ENCODE measurements around the gene PTPRM. TPM values are rescaled to one million over a fixed set of nuclear protein-coding genes. Genes with fewer than 3 reads are reported as not detected.

PTPRM gene
- polyA plus RNA-seq, 3 donors = 0.04 to 2.1 (median 0.66) TPM

DNA sequence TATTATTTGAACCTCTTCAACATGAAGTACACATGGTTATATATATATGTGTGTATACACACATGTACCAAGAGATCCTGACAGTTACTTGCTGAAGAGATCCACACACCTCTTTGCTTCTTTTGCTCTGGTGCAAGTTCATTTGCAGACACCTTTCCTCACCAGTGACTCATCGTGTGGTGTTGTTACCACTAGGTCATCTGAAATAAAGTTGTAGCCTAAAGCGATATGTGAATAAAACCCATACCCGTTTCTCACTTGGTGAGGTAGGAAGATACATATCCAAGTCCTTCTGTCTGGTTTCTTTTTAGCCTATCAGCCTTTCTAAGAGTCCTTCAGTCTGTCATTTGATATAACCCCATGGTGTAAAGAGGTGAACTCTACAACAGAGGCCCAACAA lies 662.7 kb downstream of the PTPRM start:
- Mint-ChIP-seq H3K4me1 (no peaks in the 10 kb centered on the region), H3K27me3 (ENCODE audit: low read depth in 3 of 3) (peaks cover 0 to 2% (median 2%) of the 10 kb centered on the region in 3 donors), H3K27ac (no peak overlapping the region), H3K36me3 (no peaks in the 10 kb centered on the region), H3K9me3 (peaks cover 2 to 13% (median 4%) of the 10 kb centered on the region in 7 donors), H3K4me3 (no peak overlapping the region)
- peaks cover 0 to 3% of the 10 kb centered on the region in 2 donors for H3K9me3 ChIP-seq (replicated peaks in 1 of 2; ENCODE audit: control insufficient read depth in 1 of 2, insufficient read depth in 1 of 2, low read length in 2 of 2)
- H3K27me3 ChIP-seq (ENCODE audit: control insufficient read depth in 2 of 2, insufficient read depth in 2 of 2, low read length in 2 of 2) = no peaks in the 10 kb centered on the region
- H3K4me3 ChIP-seq (replicated peaks in 1 of 3; ENCODE audit: low read depth in 2 of 3, low read length in 3 of 3) = no peak overlapping the region
- no peak overlapping the region for H2AFZ ChIP-seq (ENCODE audit: insufficient read depth, low read depth, low read length, poor library complexity, severe bottlenecking)
- DNase-seq = no peak
- H3K4me1 ChIP-seq (ENCODE audit: control insufficient read depth in 1 of 2, insufficient read depth in 2 of 2, low read length in 2 of 2) = no peaks in the 10 kb centered on the region
- H3K4me2 ChIP-seq (replicated peaks; ENCODE audit: extremely low read depth, low read length, poor library complexity, severe bottlenecking) = no peak overlapping the region
- H3K79me2 ChIP-seq (ENCODE audit: insufficient read depth, low read length) = no peaks in the 10 kb centered on the region
- intact Hi-C loops (cut with micrococcal nuclease) = no loop called here
- no peak overlapping the region for H3K9ac ChIP-seq (ENCODE audit: insufficient read depth, low read length, poor library complexity, severe bottlenecking)
- no peak overlapping the region for H3K27ac ChIP-seq (ENCODE audit: low read depth in 1 of 2, low read length in 2 of 2)
- TF ChIP-seq, protein P1, sequence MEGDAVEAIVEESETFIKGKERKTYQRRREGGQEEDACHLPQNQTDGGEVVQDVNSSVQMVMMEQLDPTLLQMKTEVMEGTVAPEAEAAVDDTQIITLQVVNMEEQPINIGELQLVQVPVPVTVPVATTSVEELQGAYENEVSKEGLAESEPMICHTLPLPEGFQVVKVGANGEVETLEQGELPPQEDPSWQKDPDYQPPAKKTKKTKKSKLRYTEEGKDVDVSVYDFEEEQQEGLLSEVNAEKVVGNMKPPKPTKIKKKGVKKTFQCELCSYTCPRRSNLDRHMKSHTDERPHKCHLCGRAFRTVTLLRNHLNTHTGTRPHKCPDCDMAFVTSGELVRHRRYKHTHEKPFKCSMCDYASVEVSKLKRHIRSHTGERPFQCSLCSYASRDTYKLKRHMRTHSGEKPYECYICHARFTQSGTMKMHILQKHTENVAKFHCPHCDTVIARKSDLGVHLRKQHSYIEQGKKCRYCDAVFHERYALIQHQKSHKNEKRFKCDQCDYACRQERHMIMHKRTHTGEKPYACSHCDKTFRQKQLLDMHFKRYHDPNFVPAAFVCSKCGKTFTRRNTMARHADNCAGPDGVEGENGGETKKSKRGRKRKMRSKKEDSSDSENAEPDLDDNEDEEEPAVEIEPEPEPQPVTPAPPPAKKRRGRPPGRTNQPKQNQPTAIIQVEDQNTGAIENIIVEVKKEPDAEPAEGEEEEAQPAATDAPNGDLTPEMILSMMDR (IDR thresholded peaks at IDR 0.05) = no peak
- H4K20me1 ChIP-seq (ENCODE audit: insufficient read depth, low read length) = no peaks in the 10 kb centered on the region
- H3K36me3 ChIP-seq (replicated peaks in 1 of 2; ENCODE audit: control insufficient read depth in 1 of 2, insufficient read depth in 2 of 2, low read length in 2 of 2) = no peaks in the 10 kb centered on the region
- WGBS (ENCODE audit: insufficient coverage) = no CpG with 5 or more reads among the region's 3 CpGs

- peaks cover 0 to 2% (median 2%) of the 10 kb centered on the region in 3 donors for H3K27me3 Mint-ChIP-seq (ENCODE audit: low read depth in 3 of 3)
- Histone ChIP-seq H3K4me1 (ENCODE audit: control insufficient read depth in 1 of 2, insufficient read depth in 2 of 2, low read length in 2 of 2) (no peaks in the 10 kb centered on the region), H3K27me3 (ENCODE audit: control insufficient read depth in 2 of 2, insufficient read depth in 2 of 2, low read length in 2 of 2) (no peaks in the 10 kb centered on the region), H3K36me3 (replicated peaks in 1 of 2; ENCODE audit: control insufficient read depth in 1 of 2, insufficient read depth in 2 of 2, low read length in 2 of 2) (no peaks in the 10 kb centered on the region), H3K9me3 (replicated peaks in 1 of 2; ENCODE audit: control insufficient read depth in 1 of 2, insufficient read depth in 1 of 2, low read length in 2 of 2) (no peaks in the 10 kb centered on the region), H3K4me2 (replicated peaks; ENCODE audit: extremely low read depth, low read length, poor library complexity, severe bottlenecking) (no peak overlapping the region), H3K9ac (ENCODE audit: insufficient read depth, low read length, poor library complexity, severe bottlenecking) (no peak overlapping the region), H2AFZ (ENCODE audit: insufficient read depth, low read depth, low read length, poor library complexity, severe bottlenecking) (no peak overlapping the region), H3K79me2 (ENCODE audit: insufficient read depth, low read length) (no peaks in the 10 kb centered on the region), H4K20me1 (ENCODE audit: insufficient read depth, low read length) (no peaks in the 10 kb centered on the region), H3K27ac (ENCODE audit: low read depth in 1 of 2, low read length in 2 of 2) (no peak overlapping the region), H3K4me3 (replicated peaks in 1 of 3; ENCODE audit: low read depth in 2 of 3, low read length in 3 of 3) (no peak overlapping the region)
- no peak for DNase-seq
- H3K4me3 Mint-ChIP-seq = no peak overlapping the region
- intact Hi-C loops (cut with micrococcal nuclease) = no loop called here
- H3K9me3 Mint-ChIP-seq = peaks cover 0 to 8% (median 3%) of the 10 kb centered on the region in 7 donors
- no peaks in the 10 kb centered on the region for H3K4me1 Mint-ChIP-seq
- TF ChIP-seq, protein P1 (IDR thresholded peaks at IDR 0.05) = no peak
- no peak overlapping the region for H3K27ac Mint-ChIP-seq
- WGBS (ENCODE audit: insufficient coverage) = 83% methylated on average over 1 of the region's 5 CpGs
- no peaks in the 10 kb centered on the region for H3K36me3 Mint-ChIP-seq
Observed at GRCh38 chr18:8231316-8231715, 664.2 kb downstream of the PTPRM start.
